Measurements from ENCODE around the gene EIF4ENIF1.

GRCh38 chr22:31439808-31440207 is 49.8 kb downstream of the EIF4ENIF1 start:
- TF ChIP-seq CTCF (conservative IDR thresholded peaks at IDR 0.05; ENCODE audit: low read depth in 2 of 2) (no peak), REST (IDR thresholded peaks at IDR 0.05; ENCODE audit: unreplicated experiment) (no peak), EZH2 (IDR thresholded peaks at IDR 0.05; ENCODE audit: low read depth, unreplicated experiment) (no peak), JUNB (IDR thresholded peaks at IDR 0.05; ENCODE audit: unreplicated experiment) (no peak), ZNF331 (CRISPR knock-in tag; IDR thresholded peaks at IDR 0.05; ENCODE audit: low read depth) (no peak), EZH2phosphoT487 (IDR thresholded peaks at IDR 0.05; ENCODE audit: unreplicated experiment) (no peak), CREB1 (CRISPR knock-in tag; IDR thresholded peaks at IDR 0.05; ENCODE audit: low read depth) (no peak), STAT1 (IDR thresholded peaks at IDR 0.05; ENCODE audit: unreplicated experiment) (no peak), POLR2AphosphoS5 (IDR thresholded peaks at IDR 0.05; ENCODE audit: low read depth) (no peak)
